ENCODE data around the gene PDE2A. TPM values are rescaled to one million over a fixed set of nuclear protein-coding genes. Genes with fewer than 3 reads are reported as not detected.

PDE2A gene
- total and polyA plus RNA-seq, 2 of the 4 experiments (the other 2 are of a cell fraction) = 0.02 TPM; not detected in 1

GRCh38 chr11:72569966-72570892 is 104.0 kb downstream of the PDE2A start:
- H3K4me3 ChIP-seq (ENCODE audit: insufficient read depth, low read depth, low read length) = no peak overlapping the region
- DNase-seq = peak; percentile 66
- TF ChIP-seq RAD21 (IDR thresholded peaks at IDR 0.05; ENCODE audit: low read length) (no peak), SMC3 (IDR thresholded peaks at IDR 0.05; ENCODE audit: low read depth, low read length) (no peak), RFX5 (IDR thresholded peaks at IDR 0.05; ENCODE audit: low read depth, low read length) (no peak), MXI1 (IDR thresholded peaks at IDR 0.05; ENCODE audit: borderline replicate concordance, low read depth, low read length) (no peak)
- TF ChIP-seq, protein P1, sequence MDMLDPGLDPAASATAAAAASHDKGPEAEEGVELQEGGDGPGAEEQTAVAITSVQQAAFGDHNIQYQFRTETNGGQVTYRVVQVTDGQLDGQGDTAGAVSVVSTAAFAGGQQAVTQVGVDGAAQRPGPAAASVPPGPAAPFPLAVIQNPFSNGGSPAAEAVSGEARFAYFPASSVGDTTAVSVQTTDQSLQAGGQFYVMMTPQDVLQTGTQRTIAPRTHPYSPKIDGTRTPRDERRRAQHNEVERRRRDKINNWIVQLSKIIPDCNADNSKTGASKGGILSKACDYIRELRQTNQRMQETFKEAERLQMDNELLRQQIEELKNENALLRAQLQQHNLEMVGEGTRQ (IDR thresholded peaks at IDR 0.05; ENCODE audit: low read depth, low read length) = no peak
- no peak overlapping the region for H3K9ac ChIP-seq (ENCODE audit: low read depth, low read length)
- H3K9me1 ChIP-seq (ENCODE audit: insufficient read depth, low read length) = peaks cover 4% of the 10 kb centered on the region; the same call in 1 of the 2 replicates
- no peaks in the 10 kb centered on the region for H4K20me1 ChIP-seq (ENCODE audit: insufficient read depth, low read length)
- no peaks in the 10 kb centered on the region for H3K79me1 ChIP-seq (ENCODE audit: low read depth in 1 of 2, low read length in 2 of 2)
- H4K91ac ChIP-seq (ENCODE audit: insufficient read depth, low read depth, low read length) = no peak overlapping the region
- H3K4ac ChIP-seq (ENCODE audit: low read depth, low read length) = peak overlapping the region; percentile 10; the same call in 1 of the 2 replicates
- H3K9me3 ChIP-seq (ENCODE audit: control insufficient read depth, insufficient read depth, low read length) = no peaks in the 10 kb centered on the region
- no peak overlapping the region for H3K27ac ChIP-seq (ENCODE audit: insufficient read depth, low read length)
- ChIA-PET POLR2A (ENCODE audit: unreplicated experiment) (no interaction called here), CTCF (no interaction called here)
- peaks cover 11% of the 10 kb centered on the region for H3K27me3 ChIP-seq (ENCODE audit: control insufficient read depth, insufficient read depth, low read length)
- no peak overlapping the region for H2BK15ac ChIP-seq (ENCODE audit: low read depth, low read length)
- H3K4me2 ChIP-seq (ENCODE audit: low read depth, low read length) = no peak overlapping the region
- H2BK5ac ChIP-seq (ENCODE audit: low read depth, low read length, poor library complexity, severe bottlenecking) = no peak overlapping the region
- intact Hi-C loops (cut with micrococcal nuclease) = no loop called here
- no peak overlapping the region for H2AK5ac ChIP-seq (ENCODE audit: low read depth, low read length)
- H3K23ac ChIP-seq (ENCODE audit: low read depth, low read length) = no peak overlapping the region
- no peak overlapping the region for H3K18ac ChIP-seq (ENCODE audit: low read depth, low read length)
- no peak for ATAC-seq (ENCODE audit: low read depth)
- no peak overlapping the region for H3K56ac ChIP-seq (ENCODE audit: extremely low read depth, insufficient read depth, low read length)
- peak overlapping the region; percentile 3; the same call in 1 of the 2 replicates for H2BK120ac ChIP-seq (ENCODE audit: low read depth, low read length)
- no peak overlapping the region for H4K5ac ChIP-seq (ENCODE audit: low read depth, low read length)
- H2AFZ ChIP-seq (replicated peaks; ENCODE audit: low read length, poor library complexity) = no peak overlapping the region
- H2AK9ac ChIP-seq (replicated peaks; ENCODE audit: low read depth, low read length, poor library complexity) = no peak overlapping the region
- no peak overlapping the region for H4K8ac ChIP-seq (ENCODE audit: low read depth in 2 of 2, low read length in 2 of 2)
- 67% methylated on average over 1 of the region's 4 CpGs; no CpG with 5 or more reads in 1 of the 2 experiments for WGBS, 2 experiments (ENCODE audit: extremely low coverage in 2 of 2, insufficient read length in 1 of 2)
- 0 out of 2 replicates have a peak, but pooled peaks cover 1% of the 10 kb centered on the region for H3K4me1 ChIP-seq (ENCODE audit: control insufficient read depth, insufficient read depth, low read length)
- no peaks in the 10 kb centered on the region for H3K36me3 ChIP-seq (ENCODE audit: control insufficient read depth, insufficient read depth, low read length)
- no TSS peak for BruUV-seq (replicated peaks)
- dilution Hi-C loops (cut with HindIII; ENCODE audit: low sequenced_read_pairs, unreplicated experiment) = no loop called here
- in situ Hi-C loops (cut with MboI; ENCODE audit: low sequenced_read_pairs) = no loop called here
- H3K14ac ChIP-seq (replicated peaks; ENCODE audit: low read depth, low read length) = peak overlapping the region; percentile 73; the same call in 1 of the 2 replicates
- H2BK20ac ChIP-seq (ENCODE audit: low read depth, low read length) = peak overlapping the region; percentile 67; the same call in 1 of the 2 replicates

Data from IMR-90 (cell line).